Mesenteric fat pad (tissue), 1 donor: Measurements from ENCODE around the gene RIMKLB. TPM values are rescaled to one million over a fixed set of nuclear protein-coding genes. Genes with fewer than 3 reads are reported as not detected.
A peak's percentile ranks its signal among the peaks of the same experiment; 100 is the strongest.

Experiments
- DNase-seq: peaks from one replicate; pipeline ENCODE4 v3.0.0-alpha.2; 2020; ENCODE audit warnings: low spot score
- long read RNA-seq: library from polyadenylated mRNA; unstranded; transcript quantifications from one replicate; pipeline ENCODE4 v2.0.0, GENCODE V29; 2020
- total RNA-seq: library from RNA; stranded (reverse); fragmentation: NEBNext Ultra II Directional; extraction: Animal tissue kit (Norgen Biotek cat#: 25700); gene quantifications from one replicate; pipeline ENCODE4 v1.2.1, GENCODE V29; 2021
- donor health status: DM: yes; HTN: yes; CAD: no.

Gene RIMKLB, protein sequence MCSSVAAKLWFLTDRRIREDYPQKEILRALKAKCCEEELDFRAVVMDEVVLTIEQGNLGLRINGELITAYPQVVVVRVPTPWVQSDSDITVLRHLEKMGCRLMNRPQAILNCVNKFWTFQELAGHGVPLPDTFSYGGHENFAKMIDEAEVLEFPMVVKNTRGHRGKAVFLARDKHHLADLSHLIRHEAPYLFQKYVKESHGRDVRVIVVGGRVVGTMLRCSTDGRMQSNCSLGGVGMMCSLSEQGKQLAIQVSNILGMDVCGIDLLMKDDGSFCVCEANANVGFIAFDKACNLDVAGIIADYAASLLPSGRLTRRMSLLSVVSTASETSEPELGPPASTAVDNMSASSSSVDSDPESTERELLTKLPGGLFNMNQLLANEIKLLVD
- 40.7 TPM for total RNA-seq
- long read RNA-seq, full-length matches to known transcripts, result 23 of 49 reads
- long read RNA-seq, partial matches to known transcripts, result 11 of 49 reads
- long read RNA-seq, other reads (novel, unspliced or antisense), result 15 of 49 reads

DNA sequence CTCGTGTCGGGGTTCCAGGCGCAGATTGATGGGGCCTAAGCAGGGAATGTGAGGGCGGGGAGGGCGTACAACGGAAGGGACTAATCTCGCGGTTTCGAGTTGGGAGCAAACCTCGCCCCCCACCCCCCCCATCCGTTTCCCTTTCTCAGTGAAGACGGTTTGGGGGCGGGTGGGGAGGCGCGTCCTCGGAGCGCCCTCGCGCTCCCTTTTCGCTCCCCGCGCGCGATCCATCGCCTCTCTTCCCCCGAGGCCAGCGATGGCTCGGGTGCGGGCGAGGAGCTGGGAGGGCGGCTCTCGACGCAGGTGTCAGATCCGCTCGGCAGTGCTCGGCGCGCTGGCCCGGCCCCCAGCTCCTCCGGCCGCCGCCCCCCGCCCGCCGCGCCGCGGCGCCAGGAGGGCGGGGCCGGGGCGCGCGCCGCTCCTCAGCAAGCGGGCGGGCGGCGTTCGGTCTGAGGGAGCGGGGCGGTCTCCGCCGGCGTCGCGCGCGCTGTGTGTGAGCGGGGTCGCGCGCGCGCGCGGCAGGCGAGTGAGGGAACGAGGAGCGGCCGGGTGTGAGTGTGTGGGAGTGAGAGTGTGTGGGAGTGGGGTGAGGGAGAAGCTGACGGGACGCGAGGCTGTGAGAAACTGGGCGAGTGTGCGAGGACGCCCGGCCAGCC lies at the start of gene RIMKLB:
Gene RIMKLB (plus strand): TSS at position 516 of the 656 bp plus-strand sequence. CDS start 15,876 bp downstream, outside the sequence.
- peak; percentile 94 for DNase-seq

DNA sequence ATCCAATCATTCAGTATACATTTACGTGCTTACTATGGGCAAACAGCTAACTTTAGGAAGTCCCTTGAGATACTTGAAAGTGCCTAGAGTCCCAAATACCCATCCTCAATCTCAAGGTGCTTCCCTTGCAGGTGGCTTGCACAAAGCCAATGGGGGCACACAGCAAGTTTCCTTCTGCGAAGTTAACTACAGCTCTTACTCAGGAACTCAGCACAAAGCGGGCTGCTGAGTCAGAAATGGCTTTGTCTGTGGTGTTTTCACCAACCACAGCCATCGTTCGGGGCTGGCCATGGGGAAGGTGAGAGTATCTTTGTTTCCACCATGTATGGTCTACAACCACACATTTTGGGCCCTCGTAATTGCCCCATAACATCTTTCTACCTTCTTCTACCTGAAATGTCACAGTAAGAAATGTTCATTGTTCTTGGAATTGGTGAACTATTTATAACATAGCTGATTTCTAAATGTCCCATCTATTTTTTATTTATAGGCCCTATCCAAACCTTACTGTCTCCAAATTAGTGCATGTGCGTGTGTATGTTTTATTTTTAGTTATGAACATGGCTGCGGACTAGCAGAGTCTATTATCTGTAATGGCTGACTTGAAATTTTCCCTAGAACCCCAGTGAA lies 49.1 kb upstream of the RIMKLB start:
- no peak for DNase-seq

DNA sequence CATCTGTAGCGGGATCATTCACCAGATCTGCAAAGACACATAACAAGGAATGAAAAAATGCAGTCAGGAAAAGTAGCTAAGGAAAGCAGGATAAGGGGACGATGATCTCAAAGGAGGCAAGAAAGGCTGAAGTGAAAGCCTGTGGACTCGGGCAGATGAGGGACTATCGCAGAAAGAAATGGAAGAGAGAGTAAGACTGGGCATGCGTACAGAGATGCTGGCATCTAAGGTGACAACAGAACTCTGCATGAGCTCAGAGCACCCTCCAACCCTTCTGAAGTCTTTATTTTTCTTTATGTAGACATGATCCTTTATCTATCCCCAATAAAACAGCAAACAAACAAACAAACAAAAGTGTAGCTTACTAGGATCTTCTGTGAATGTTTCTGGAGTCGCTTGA lies 42.4 kb upstream of the RIMKLB start:
- DNase-seq, result no peak

- no peak for DNase-seq
Observed at GRCh38 chr12:8658346-8658745, 39.4 kb upstream of the RIMKLB start.

GRCh38 chr12:8661016-8661415 lies 36.8 kb upstream of the RIMKLB start:
- DNase-seq, result no peak

DNA sequence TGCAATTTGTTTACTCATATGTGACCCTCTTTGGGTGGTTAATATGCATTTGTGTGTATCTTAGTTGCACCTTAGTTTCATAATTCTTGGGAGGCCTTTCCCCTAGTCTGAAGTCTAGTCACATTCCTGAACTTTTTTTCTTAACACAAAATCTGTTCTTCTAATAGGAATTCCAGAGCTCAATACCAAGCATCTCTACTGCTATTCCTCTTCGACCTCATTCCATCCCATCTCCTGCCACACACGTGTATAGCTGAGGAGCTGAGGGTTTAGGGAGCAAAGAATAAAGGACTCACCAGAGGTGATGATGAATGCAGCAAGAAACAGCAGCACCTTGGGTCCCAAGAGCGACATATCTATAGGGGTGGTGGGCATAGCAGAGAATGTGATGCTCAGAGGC lies 36.0 kb upstream of the RIMKLB start:
- no peak for DNase-seq

- DNase-seq, result no peak
Observed at GRCh38 chr12:8662593-8662992, 35.2 kb upstream of the RIMKLB start, which contains the start of gene MFAP5. TSS of gene MFAP5 (minus strand) at chr12:8662826. CDS start at chr12:8662104, 722 bp downstream.

- no peak for DNase-seq
Observed at GRCh38 chr12:8664228-8664913, 33.4 kb upstream of the RIMKLB start.

GRCh38 chr12:8665759-8666158 lies 32.0 kb upstream of the RIMKLB start:
- no peak for DNase-seq

GRCh38 chr12:8667270-8667669 lies 30.5 kb upstream of the RIMKLB start:
- no peak for DNase-seq

DNA sequence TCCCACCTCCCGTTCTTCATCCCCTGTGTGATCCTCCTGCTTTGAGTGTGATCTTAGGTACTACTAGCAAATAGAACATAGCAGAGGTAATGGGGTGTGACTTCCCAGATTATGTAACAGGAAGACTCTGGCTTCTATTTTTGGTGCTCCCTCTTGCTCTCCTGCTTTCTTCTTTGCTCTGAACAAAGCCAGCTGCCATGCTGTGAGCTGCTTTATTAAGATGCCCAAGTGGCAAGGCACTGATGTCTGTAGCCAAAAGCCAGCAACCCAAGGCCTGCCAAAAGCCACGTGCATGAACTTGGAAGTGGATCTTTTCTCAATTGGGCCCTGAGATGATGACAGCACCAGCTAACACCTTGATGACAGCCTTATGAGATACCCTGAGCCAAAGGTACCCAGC lies 29.4 kb upstream of the RIMKLB start:
- DNase-seq, result no peak

DNA sequence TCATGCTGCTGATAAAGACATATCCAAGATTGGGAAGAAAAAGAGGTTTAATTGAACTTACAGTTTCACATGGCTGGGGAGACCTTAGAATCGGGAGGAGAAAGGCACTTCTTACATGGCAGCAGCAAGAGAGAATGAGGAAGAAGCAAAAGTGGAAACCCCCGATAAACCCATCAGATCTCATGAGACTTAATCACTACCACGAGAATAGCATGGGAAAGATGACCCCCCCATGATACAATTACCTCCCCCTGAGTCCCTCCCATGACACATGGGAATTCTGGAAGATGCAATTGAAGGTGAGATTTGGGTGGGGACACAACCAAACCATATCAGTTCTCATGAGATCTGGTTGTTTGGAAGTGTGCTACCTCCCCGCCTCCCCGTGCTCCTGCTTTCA lies 25.4 kb upstream of the RIMKLB start:
- DNase-seq, result no peak

- no peak for DNase-seq
Observed at GRCh38 chr12:8675591-8676036, 22.2 kb upstream of the RIMKLB start.

DNA sequence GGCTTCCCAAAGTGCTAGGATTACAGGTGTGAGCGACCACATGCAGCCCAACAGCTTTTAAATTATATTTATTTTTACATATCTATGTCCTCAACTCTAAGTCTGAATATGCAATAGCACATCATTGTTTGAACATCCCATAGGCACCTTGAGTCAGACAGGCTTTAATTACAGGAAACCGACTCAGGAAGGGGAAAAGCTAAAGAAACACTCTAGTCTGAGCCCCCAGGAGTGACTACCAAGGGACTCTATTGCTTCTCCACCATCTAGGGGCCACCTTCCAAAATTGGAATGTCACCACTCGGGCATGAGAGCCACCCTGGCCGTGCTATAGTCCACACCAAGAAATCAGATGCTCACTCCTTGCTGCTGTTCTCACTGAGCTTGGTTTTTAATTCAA lies 21.1 kb upstream of the RIMKLB start:
- DNase-seq, result no peak

DNA sequence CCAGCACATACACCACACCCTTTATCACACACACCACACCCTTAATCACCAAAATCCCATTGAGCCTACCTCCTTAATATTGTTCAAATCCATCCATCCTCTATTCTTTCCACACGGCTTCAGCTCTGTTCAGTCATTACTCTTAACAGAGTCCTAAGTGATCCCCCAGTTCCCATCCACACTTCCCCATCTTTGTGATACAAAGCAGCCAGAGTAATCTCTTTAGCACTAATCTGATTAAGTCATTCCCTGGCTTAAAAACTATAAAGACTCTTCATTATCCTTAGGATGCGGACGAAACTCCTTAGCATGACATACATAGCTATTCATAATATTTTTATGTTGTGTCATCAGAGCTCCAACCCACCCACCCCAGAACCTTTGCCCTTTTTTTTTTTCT lies 20.4 kb upstream of the RIMKLB start:
- DNase-seq, result no peak

DNA sequence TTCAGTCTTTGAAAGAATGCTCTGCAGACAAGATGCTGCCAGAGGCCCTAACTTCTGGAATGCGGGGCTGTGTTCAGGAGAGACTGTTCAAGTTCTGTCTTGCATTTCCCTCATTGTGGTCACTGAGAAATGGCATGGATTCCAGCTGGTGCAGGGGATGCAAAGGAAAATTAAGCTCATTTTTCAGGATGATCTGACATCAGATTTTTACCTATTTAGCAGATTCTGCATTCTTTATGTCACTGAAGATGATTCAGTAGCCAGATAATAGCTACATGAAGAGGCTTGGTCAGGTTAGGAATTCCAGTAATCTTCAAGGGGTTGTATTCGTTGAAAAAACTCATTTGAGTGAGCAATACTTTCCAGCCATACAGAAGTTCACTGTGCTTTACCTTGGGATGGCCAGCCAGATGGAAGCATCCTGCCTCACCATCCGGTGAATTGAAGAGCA lies 19.1 kb upstream of the RIMKLB start:
- no peak for DNase-seq

- DNase-seq, result no peak
Observed at GRCh38 chr12:8680533-8680932, 17.3 kb upstream of the RIMKLB start.

- no peak for DNase-seq
Observed at GRCh38 chr12:8681129-8681884, 16.5 kb upstream of the RIMKLB start.

DNA sequence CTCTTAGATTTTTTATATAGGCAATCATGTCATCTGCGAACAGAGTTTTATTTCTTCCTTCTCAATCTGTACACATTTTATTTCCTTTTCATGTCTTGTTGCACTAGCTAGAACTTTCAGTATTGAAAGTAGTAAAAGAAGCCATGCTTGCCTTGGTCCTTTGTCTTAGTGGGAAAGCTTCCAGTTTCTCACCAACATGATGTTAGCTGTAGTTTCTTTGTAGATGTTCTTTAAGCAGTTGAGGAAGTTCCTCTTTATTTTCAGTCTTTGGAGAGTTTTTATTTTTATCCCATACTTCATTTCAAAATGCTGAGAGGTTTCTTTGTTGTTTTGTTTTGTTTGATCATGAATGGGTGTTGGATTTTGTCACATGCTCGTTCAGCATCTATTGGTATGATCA lies 12.7 kb upstream of the RIMKLB start:
- DNase-seq, result no peak

DNA sequence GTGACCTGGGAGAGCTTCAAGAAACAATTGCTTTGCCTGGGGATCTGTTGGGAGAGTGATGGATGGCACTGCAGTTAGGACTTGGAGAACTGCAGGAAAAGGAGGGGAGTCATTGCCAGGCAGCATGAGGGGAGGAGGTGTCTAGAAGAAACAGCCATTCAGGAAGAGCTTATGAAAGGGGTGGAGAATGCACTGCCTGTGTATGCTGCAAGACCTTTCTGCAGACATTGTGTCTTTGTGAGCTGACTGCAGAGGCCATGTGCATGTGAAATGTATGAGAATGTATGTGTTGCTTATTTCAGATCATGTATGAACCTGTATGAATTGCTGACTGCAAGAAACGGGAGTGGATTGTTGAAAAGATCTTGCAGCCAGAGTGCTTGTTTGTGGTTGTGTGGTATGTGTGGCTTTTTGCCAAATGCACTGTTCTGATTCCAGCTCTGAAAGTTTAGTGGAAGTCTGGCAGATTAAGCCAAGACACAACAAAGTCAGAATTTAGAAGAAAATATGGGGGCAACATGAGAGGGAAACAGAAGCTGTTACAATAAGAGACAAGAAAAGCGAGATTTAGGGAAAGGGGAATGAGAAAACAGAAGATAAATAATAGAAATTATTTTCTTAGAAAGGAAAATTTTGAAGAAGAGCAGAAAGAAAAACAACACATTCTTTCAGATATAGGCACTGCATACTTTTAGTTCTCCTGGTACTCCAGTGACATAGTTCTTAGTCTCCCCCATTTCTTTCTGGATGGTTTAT lies 9.8 kb upstream of the RIMKLB start:
- DNase-seq, result no peak
